Karpas-422 (cell line): ENCODE data around the gene TMEM131L. TPM values are rescaled to one million over a fixed set of nuclear protein-coding genes. Genes with fewer than 3 reads are reported as not detected.

Source experiments
- DNase-seq: peaks from one replicate; pipeline ENCODE4 v3.0.0-alpha.2; 2015
- H2AFZ ChIP-seq: fragments of 200-600 bp; sonication (generic); 2 replicates; pipeline ENCODE4 v1.6.1; 2014; ENCODE audit warnings: antibody characterized with exemption, low read length, mixed read lengths
- H3K27ac ChIP-seq: fragments of 200-600 bp; sonication (generic); 2 replicates; pipeline ENCODE4 v1.5.1; 2014; ENCODE audit warnings: mild to moderate bottlenecking, low read length, moderate library complexity
- H3K27me3 ChIP-seq: fragments of 200-600 bp; sonication (generic); 2 replicates; pipeline ENCODE4 v1.6.1; 2014; ENCODE audit warnings: low read length, mixed read lengths
- H3K36me3 ChIP-seq: fragments of 200-600 bp; sonication (generic); 2 replicates; pipeline ENCODE4 v1.6.1; 2014; ENCODE audit warnings: low read length, mixed read lengths; ENCODE audit not compliant: insufficient read depth
- H3K4me1 ChIP-seq: fragments of 200-600 bp; sonication (generic); 2 replicates; pipeline ENCODE4 v1.6.1; 2014; ENCODE audit warnings: mild to moderate bottlenecking, low read length, mixed read lengths
- H3K4me2 ChIP-seq: fragments of 200-600 bp; sonication (generic); 2 replicates; pipeline ENCODE4 v1.6.1; 2014; ENCODE audit warnings: low read length, low read depth, mild to moderate bottlenecking; ENCODE audit not compliant: poor library complexity, severe bottlenecking
- H3K4me3 ChIP-seq: fragments of 200-600 bp; sonication (generic); 2 replicates; pipeline ENCODE4 v1.5.1; 2014; ENCODE audit warnings: mild to moderate bottlenecking, antibody characterized with exemption, low read length, mixed read lengths
- H3K79me2 ChIP-seq: fragments of 200-600 bp; sonication (generic); 2 replicates; pipeline ENCODE4 v1.6.1; 2014; ENCODE audit warnings: mild to moderate bottlenecking, low read length, mixed read lengths
- H3K9ac ChIP-seq: fragments of 200-600 bp; sonication (generic); 2 replicates; pipeline ENCODE4 v1.6.0; 2014; ENCODE audit warnings: low read length
- H3K9me2 ChIP-seq: fragments of 200-600 bp; sonication (generic), shearing (Covaris generic); replicated peaks from 2 replicates; pipeline ENCODE4 v1.6.0; 2014; ENCODE audit warnings: mild to moderate bottlenecking, low read length, moderate library complexity; ENCODE audit not compliant: insufficient read depth
- H3K9me3 ChIP-seq: fragments of 300-700, 200-600 bp; sonication (generic); 2 replicates; pipeline ENCODE4 v1.6.1; 2014; ENCODE audit warnings: low read length, mixed read lengths
- H4K20me1 ChIP-seq: fragments of 200-600 bp; sonication (generic); 2 replicates; pipeline ENCODE4 v1.6.1; 2014; ENCODE audit warnings: mild to moderate bottlenecking, antibody characterized with exemption, low read length, low read depth; ENCODE audit not compliant: insufficient read depth
- total RNA-seq: library from RNA; depleted of rRNA; stranded (reverse); fragments of >200 nt; shearing (Covaris generic); gene quantifications from 2 replicates; pipeline ENCODE4 v1.2.3, GENCODE V29; 2014; ENCODE audit warnings: low replicate concordance

TMEM131L gene
- total RNA-seq, 1 experiment from 2014 or later, result 54.8 TPM

DNA sequence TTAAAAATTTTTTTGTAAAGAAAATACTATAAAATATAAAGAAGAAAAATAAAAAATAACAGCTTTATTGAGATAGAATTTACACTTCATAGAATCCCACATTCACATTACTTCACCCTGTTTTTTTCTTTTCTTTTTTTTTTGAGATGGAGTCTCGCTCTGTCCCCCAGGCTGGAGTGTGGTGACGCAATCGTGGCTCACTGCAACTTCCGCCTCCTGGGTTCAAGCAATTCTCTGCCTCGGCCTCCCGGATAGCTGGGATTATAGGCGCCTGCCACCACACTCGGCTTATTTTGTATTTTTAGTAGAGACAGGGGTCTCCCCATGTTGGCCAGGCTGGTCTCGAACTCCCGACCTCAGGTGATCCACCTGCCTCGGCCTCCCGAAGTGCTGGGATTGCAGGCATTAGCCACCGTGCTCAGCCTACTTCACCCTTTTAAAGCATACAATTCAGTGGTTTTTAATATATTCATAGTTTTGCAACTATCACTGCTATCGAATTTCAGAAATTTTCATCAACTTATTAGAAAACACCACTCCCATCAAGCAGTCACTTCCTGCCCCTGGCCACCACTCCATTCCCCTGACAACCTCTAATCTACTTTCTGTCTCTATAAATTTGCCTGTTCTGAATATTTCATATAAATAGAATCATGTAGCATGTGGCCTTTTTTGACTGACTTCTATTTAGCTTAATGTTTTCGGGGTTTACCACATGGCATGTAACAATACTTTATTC lies 48.7 kb downstream of the TMEM131L start:
- Histone ChIP-seq H3K36me3 (peaks cover 10% of the 10 kb centered on the region; the same call in 1 of the 2 replicates), H3K27me3 (no peaks in the 10 kb centered on the region), H3K9me2 (no peaks in the 10 kb centered on the region), H3K9me3 (no peaks in the 10 kb centered on the region), H3K4me3 (no peak overlapping the region), H4K20me1 (peaks cover 74% of the 10 kb centered on the region), H2AFZ (no peak overlapping the region), H3K4me1 (peaks cover 32% of the 10 kb centered on the region), H3K4me2 (no peak overlapping the region), H3K9ac (no peak overlapping the region), H3K27ac (no peak overlapping the region), H3K79me2 (0 out of 2 replicates have a peak, but pooled peaks cover 5% of the 10 kb centered on the region)
- no peak for DNase-seq

DNA sequence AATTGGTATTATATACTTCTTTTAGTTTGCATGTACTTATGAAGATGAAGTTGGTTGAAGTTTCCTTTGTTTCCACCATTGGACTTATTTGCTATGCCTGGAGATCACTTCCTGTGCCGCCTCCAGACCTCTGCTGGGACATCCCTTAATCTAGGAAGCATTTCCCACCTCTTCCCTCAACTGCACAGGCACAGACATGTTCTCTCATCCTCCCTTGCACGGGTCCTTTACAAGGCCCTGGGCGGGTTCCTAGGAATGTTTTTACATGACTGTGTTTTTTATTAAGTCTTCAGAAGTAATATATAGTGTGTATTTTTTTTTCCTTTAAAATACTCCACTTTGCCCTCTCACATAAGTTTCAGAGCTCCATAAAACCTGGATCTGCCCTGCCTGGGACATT lies 51.0 kb downstream of the TMEM131L start:
- 0 out of 2 replicates have a peak, but pooled peaks cover 5% of the 10 kb centered on the region for H3K79me2 ChIP-seq
- H3K27me3 ChIP-seq, result no peaks in the 10 kb centered on the region
- no peak for DNase-seq
- H3K27ac ChIP-seq, result no peak overlapping the region
- peaks cover 48% of the 10 kb centered on the region for H3K4me1 ChIP-seq
- H2AFZ ChIP-seq, result no peak overlapping the region
- H3K9me2 ChIP-seq, result no peaks in the 10 kb centered on the region
- peaks cover 72% of the 10 kb centered on the region for H4K20me1 ChIP-seq
- H3K9ac ChIP-seq, result no peak overlapping the region
- H3K9me3 ChIP-seq, result no peaks in the 10 kb centered on the region
- H3K4me2 ChIP-seq, result no peak overlapping the region
- no peaks in the 10 kb centered on the region; the same call in 1 of the 2 replicates for H3K36me3 ChIP-seq
- no peak overlapping the region for H3K4me3 ChIP-seq

DNA sequence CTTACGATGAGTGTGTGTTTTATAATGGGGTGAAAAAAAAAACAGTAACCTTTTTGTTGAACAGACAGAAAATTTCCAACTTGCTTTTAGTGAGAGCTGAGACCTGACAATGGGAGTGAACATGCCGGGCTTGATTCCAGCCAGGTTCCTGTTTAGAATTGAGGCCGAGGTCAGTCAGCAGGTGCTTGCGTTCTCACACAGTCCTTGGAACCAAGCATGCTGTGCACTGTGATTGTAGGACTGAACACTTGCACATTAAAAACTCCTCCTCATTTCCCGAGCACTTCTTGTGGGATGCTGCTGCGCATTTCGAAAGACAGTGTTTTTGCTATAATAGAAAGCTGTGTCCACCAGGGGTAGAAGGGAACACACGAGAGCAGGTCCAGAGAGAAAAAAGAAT lies 51.8 kb downstream of the TMEM131L start:
- H3K79me2 ChIP-seq, result 0 out of 2 replicates have a peak, but pooled peaks cover 5% of the 10 kb centered on the region
- H3K4me2 ChIP-seq, result no peak overlapping the region
- H3K27ac ChIP-seq, result no peak overlapping the region
- H3K4me1 ChIP-seq, result peaks cover 56% of the 10 kb centered on the region
- H3K27me3 ChIP-seq, result no peaks in the 10 kb centered on the region
- peaks cover 71% of the 10 kb centered on the region for H4K20me1 ChIP-seq
- no peak for DNase-seq
- no peak overlapping the region for H3K9ac ChIP-seq
- no peaks in the 10 kb centered on the region; the same call in 1 of the 2 replicates for H3K36me3 ChIP-seq
- H3K9me3 ChIP-seq, result no peaks in the 10 kb centered on the region
- no peak overlapping the region for H2AFZ ChIP-seq
- no peaks in the 10 kb centered on the region for H3K9me2 ChIP-seq
- no peak overlapping the region for H3K4me3 ChIP-seq

DNA sequence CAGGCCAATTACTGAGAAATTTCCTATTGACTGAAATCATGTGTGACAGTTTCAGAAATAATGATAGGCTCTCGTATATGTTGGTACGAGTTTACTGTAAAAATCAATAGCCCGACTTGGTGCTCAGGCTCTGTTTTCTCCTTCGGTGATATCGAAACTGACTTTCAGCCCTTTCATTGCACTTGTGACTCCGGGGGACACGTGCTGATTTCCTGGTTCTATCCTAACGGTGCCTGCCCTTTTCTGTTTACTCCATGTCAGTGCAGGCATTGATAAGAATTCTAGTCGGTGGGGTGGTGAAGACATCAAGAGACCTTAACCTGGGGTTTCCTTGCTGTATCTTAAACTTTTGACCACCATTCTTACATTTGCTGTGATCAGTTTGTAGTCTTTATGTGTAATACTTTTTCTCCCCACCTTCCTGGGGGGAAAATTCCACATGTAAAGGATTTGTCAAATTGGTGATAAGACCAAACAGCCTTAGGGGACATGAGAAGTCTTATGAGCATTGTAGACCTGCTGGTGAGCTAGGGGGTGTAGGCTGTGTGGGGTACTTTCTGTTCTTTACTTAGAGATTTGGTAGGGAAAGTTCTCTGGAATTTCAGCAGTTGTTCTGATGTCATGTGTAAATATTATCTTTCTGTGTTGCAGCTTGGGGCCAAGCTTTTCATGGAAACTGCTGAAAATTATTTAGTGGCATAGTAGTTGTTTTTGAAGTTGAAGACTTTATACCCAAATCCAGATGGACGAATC lies 52.7 kb downstream of the TMEM131L start:
- H3K4me2 ChIP-seq, result no peak overlapping the region
- peaks cover 63% of the 10 kb centered on the region for H3K4me1 ChIP-seq
- H3K36me3 ChIP-seq, result no peaks in the 10 kb centered on the region; the same call in 1 of the 2 replicates
- peaks cover 8% of the 10 kb centered on the region; the same call in 1 of the 2 replicates for H3K79me2 ChIP-seq
- no peak overlapping the region for H2AFZ ChIP-seq
- H3K4me3 ChIP-seq, result no peak overlapping the region
- H3K27ac ChIP-seq, result no peak overlapping the region
- H4K20me1 ChIP-seq, result peaks cover 74% of the 10 kb centered on the region
- H3K27me3 ChIP-seq, result no peaks in the 10 kb centered on the region
- no peak for DNase-seq
- H3K9me3 ChIP-seq, result no peaks in the 10 kb centered on the region
- H3K9me2 ChIP-seq, result no peaks in the 10 kb centered on the region
- H3K9ac ChIP-seq, result no peak overlapping the region

DNA sequence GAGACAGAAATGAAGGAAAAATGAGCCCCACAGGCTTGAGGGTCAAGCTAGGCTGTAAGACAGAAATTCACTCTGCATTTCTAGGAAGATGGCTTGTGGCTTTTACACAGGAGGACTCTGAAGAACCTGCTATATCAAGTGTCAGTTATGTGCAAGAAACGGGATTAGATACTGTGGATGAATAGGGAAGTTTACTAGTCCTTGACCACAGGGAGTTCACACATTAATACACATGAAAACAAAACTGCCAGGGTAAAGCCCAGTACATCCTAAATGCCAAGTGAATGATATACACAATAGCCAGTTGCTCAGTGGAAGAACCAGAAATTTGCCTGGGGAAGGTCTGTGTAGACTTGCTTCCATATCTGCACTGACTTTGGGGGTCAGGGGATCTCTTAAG lies 53.5 kb downstream of the TMEM131L start:
- Histone ChIP-seq H3K4me2 (no peak overlapping the region), H3K27me3 (no peaks in the 10 kb centered on the region), H3K4me3 (no peak overlapping the region), H3K79me2 (peaks cover 13% of the 10 kb centered on the region), H4K20me1 (peaks cover 77% of the 10 kb centered on the region), H2AFZ (no peak overlapping the region), H3K9ac (no peak overlapping the region), H3K36me3 (no peaks in the 10 kb centered on the region; the same call in 1 of the 2 replicates), H3K27ac (no peak overlapping the region), H3K9me3 (no peaks in the 10 kb centered on the region), H3K9me2 (no peaks in the 10 kb centered on the region), H3K4me1 (peaks cover 64% of the 10 kb centered on the region)
- no peak for DNase-seq

DNA sequence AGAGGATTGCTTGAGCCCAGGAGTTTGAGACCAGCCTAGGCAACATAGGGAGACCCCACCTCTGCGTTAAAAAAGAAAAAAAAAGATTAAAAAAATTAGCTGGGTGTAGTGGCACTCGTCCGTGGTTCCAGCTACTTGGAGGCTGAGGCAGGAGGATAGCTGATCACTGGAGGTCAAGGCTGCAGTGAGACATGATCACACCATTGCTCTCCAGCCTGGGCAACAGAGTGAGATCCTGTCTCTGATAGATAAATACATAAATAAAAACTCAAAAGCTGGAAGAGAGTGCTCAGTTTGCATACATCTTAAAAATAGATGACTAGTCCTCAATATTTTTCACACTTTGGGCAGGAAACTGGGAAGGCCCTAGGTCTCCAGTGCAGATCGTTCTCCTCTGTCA lies 54.1 kb downstream of the TMEM131L start:
- Histone ChIP-seq H3K27ac (no peak overlapping the region), H3K9ac (no peak overlapping the region), H3K27me3 (no peaks in the 10 kb centered on the region), H4K20me1 (peaks cover 75% of the 10 kb centered on the region), H3K9me2 (no peaks in the 10 kb centered on the region), H2AFZ (no peak overlapping the region), H3K4me2 (no peak overlapping the region), H3K9me3 (no peaks in the 10 kb centered on the region), H3K4me3 (no peak overlapping the region), H3K4me1 (peaks cover 60% of the 10 kb centered on the region), H3K36me3 (no peaks in the 10 kb centered on the region; the same call in 1 of the 2 replicates), H3K79me2 (peaks cover 15% of the 10 kb centered on the region)
- no peak for DNase-seq

DNA sequence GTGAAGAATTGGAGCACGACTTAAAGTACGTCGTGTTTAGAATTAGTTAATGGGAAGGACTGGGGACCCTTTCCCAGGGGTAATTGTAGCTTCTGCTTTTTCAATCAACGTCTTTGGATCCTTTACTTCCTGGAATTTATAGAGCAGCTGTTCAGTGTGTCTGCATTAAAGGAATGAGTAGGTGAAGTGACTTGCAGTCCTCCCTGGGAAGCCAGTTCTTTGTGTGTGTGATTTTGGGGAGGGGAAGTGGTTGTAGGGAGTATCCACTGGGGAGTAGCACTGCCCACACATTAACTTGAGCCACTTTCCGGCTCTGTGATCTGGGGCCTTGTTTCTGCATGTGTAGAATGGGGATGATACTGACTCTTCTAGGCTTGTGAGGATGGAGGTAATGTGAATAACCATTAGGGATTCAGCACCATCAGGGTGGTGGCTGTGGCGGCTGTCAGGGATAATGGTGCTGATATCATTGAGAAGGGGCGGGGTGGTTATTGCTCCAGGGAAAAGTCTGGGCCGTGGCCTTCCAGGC lies 54.7 kb downstream of the TMEM131L start:
- Histone ChIP-seq H3K4me3 (no peak overlapping the region), H3K9me3 (no peaks in the 10 kb centered on the region), H3K4me2 (peak overlapping the region; percentile 33), H3K36me3 (no peaks in the 10 kb centered on the region; the same call in 1 of the 2 replicates), H4K20me1 (peaks cover 69% of the 10 kb centered on the region), H2AFZ (no peak overlapping the region), H3K27ac (no peak overlapping the region), H3K9ac (no peak overlapping the region), H3K9me2 (no peaks in the 10 kb centered on the region), H3K4me1 (peaks cover 59% of the 10 kb centered on the region), H3K79me2 (peaks cover 15% of the 10 kb centered on the region), H3K27me3 (no peaks in the 10 kb centered on the region)
- no peak for DNase-seq

DNA sequence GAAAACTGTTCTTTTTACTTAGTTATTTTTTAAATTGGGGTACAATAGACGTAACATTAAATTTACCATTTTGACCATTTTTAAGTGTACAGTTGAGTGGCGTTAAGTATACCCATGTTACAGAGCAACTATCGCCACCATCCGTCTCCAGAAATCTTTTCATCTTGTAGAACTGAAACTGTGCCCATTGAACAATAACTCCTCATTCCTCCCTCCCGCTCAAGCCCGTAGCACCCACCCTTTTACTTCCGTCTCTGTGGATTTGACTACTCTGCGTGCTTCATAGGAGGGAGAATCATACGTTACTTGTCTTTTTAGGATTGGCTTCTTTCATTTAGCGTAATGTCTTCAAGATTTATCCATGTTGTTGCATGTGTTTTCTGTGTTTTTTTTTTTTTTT lies 55.3 kb downstream of the TMEM131L start:
- peaks cover 15% of the 10 kb centered on the region for H3K79me2 ChIP-seq
- DNase-seq, result peak; percentile 75

More for the DNA sequence above, 55.3 kb downstream of the TMEM131L start:
- no peak overlapping the region for H2AFZ ChIP-seq
- H3K36me3 ChIP-seq, result no peaks in the 10 kb centered on the region; the same call in 1 of the 2 replicates
- H4K20me1 ChIP-seq, result peaks cover 72% of the 10 kb centered on the region
- H3K9ac ChIP-seq, result no peak overlapping the region
- no peaks in the 10 kb centered on the region for H3K9me3 ChIP-seq
- H3K27me3 ChIP-seq, result no peaks in the 10 kb centered on the region
- no peak overlapping the region for H3K4me3 ChIP-seq
- H3K4me1 ChIP-seq, result peaks cover 59% of the 10 kb centered on the region
- no peak overlapping the region for H3K27ac ChIP-seq
- H3K9me2 ChIP-seq, result no peaks in the 10 kb centered on the region
- H3K4me2 ChIP-seq, result peak overlapping the region; percentile 33
